Stimulated activated naive CD8-positive, alpha-beta T cell treated with anti-CD3 and anti-CD28 coated beads, Interleukin-15, Interleukin-2, amounts not matched to agents 100 U/mL and 50 U/mL, for 24 hours (primary cell): ENCODE measurements around the gene CYFIP1.

Experiments
- ATAC-seq: fragments of 150-1000 bp; cut with Tn5 transposase; one replicate; pipeline ENCODE4 v1.10.0; 2021
- DNase-seq: peaks from one replicate; pipeline ENCODE4 v3.0.0; 2021

Gene CYFIP1

DNA sequence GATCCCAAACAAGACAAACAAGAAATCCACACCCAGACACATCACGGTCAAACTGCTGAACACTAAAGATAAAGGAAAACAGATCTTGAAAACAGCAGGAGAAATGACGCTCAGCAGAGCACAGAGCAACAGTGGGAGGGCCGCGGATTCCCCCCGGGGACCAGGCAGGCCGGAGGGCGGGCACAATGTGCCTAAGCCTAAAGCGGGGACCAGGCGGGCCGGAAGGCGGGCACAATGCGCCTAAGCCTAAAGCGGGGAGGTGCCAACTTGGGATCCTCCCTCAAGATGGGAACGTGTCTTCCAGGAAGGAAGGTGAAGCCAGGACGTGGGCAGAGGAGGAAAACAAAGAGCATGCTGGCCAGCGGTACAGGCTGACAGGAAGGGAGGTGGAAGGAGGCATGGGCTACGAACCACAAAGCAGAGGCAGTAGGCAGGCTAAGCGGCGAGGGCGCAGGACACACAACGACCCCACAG lies 31.1 kb downstream of the CYFIP1 start:
- peak; percentile 56 for DNase-seq
- ATAC-seq, result peak; percentile 84

DNA sequence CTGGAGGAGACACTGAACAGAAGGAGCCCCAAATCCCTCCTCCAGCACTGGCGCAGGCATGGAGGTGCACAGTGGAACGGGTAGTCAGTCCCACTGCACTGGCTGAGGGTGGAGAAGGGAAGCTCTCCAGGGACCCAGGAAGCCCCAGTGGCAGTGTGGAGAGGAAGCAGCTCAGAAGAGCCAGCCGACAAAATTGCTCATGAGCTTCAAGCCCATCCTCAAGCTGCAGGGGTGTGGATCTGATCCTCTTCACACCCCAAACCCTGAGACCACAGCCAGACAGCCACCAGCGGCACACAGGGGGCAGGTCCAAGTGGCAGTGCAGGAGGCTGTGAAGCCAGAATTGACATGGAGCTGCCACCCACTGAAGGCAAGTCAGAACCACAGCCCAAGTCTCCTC lies 32.1 kb downstream of the CYFIP1 start:
- no peak for ATAC-seq
- DNase-seq, result no peak

DNA sequence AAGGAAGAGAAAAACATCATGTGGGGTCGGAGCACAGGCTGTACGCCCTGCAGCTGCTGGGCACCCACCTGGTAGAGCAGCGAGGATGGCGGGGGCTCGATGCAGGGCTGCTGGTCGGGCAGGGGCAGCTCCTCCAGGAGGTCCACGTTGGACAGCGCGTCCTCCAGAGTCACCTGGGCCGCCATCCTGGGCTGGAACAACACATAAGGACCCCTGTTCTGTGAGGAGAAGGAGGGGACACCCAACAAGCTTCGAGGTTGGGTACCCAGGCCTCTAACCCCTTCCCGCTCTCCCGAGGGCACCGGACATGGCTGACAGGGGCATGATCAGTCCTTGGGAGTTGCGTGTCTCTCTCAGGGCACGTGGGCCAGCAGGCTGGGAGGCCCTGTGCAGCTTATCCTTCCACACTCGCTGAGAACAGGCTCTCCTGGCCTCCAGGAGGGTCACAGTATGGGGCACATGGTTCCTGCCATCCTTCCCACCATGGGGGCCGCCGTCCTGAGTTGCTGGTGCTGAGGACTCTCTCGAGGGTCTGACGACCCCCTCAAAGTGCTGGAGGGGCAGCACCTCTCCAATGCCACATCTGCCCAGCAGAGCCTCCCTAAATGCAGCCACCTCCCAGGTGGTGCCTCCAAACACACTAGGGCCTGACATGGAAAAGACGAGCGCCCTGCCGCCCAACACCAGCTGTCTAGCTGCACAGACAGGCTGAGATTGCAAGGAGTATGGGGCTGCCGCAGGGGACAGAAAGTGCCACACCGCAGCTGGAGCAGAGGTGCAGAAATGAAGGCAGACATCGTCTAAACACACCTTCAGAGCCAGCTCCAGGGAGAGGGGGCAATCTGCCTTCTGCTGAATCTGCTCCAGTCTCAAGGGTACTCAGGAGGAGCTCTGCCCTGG lies 32.8 kb downstream of the CYFIP1 start:
- ATAC-seq, result no peak
- DNase-seq, result no peak

DNA sequence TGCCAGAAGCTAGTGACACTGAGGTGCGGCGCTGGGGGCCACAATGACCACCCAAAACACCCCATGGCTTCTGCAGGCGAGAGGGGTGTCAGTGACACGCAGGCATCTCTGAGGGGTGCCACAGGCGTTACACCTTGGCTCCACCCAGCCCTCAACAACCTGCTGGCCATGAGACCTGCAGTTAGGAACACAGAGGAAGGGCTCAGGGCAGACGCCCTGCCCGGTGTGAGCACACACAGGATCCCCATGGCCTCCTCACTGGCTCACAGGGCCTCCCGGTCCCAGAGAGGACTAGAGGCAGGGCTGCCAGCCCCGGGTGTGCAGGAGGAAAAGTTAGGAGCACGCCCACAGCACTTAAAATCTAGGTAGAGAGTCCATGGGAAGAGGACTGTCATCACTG lies 35.1 kb downstream of the CYFIP1 start:
- DNase-seq (no peak), ATAC-seq (no peak)

DNA sequence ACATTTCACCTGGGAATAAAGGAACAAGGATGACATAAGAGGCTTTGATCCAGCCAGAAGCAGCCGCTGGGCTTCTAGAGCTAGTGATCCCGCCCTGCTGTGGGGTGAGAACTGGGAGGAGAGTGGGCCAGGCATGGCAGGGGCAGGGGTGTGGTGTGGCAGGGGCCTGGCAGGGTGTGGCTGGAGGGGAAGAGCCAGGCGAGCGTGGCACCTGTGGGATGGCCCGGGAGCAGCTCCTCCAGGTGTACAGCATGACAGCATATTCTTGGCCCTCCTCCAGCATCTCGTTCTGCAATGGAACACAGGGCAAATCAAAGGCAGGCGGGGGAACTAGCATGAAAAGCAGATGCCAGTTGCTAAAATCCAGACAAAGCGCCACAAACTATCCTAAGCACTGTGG lies 35.5 kb downstream of the CYFIP1 start:
- ATAC-seq, result no peak
- DNase-seq, result no peak

DNA sequence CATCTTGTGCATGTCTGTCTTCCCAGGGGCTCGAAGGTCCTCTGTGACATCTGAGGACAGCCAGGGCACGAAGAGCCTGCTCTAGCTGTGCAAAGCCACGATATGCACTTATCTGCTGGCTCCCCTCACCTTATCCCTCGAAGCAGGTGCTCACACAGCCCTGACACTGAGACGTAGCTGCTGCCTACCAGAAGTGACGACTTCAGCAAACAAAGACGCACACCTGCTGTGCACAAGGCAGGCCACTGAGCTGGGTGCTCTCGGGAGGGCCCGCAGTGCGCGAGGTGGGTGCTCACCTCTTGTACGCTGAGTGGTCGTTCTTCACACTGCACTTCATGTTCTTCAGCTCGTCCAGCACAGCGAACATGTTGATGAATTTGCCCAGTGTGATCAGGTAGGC lies 37.3 kb downstream of the CYFIP1 start:
- ATAC-seq, result no peak
- no peak for DNase-seq

DNA sequence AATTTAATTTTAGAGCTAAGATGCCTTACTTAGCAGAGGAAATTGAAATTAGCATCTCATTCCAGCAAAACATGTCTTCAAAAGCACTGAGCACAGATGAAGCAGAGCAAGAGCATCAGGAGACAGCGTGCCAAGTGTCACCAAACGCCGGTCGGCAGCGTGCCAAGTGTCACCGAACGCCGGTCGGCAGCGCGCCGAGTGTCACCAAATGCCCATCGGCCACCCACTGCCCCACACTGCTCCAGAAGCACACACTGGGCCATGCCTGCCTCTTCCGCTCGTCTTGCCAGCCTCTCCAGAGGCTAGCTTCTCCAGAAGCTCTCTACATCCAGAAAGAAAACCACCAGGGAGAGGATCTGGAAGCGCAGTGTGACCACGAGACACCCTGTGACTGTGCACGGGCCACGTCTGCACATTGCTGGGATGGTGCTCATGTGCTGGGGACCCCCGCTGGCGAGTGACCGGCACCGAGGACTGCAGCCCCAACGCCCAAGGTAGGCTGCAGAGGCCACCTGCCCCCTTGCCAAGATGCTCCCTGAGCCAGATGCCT lies 37.8 kb downstream of the CYFIP1 start:
- ATAC-seq, result no peak
- DNase-seq, result no peak

DNA sequence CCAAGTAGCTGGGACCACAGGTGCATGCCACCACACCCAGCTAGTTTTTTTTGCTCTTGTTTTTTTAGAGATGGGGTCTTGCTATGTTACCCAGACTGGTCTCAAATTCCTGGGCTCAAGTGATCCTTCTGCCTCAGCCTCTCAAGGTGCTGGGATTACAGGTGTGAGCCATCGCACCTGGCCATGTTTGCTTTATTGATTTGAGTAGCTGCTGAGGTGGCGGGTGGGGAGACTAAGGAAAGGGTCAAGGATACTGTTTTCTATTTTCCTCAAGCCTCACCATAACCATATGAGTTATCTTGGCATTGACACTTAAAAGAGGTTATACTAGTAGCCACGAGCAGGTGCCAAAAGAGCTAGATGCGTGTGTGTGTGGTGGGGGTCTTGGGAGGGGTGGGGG lies 39.0 kb downstream of the CYFIP1 start:
- DNase-seq (no peak), ATAC-seq (no peak)

DNA sequence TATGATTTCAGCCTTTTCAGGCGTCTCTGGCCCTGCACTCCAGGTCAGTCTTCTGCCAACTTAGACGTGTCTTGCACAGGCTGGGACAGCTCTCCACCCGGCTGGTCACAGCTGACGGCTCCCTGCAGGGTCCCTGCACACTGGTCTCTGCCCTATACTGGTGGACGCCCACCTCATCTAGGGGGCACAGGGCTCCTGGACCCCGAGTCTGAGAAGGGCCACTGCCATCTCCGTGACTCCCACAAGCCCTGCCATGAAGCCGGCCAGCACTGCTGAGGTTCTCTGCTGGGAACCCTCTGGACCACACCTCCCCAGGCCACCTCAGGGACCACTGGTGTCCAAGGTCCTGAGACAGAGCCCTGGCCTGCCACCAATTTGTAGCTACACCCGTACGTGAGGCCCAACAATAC lies 40.5 kb downstream of the CYFIP1 start:
- DNase-seq (no peak), ATAC-seq (no peak)

DNA sequence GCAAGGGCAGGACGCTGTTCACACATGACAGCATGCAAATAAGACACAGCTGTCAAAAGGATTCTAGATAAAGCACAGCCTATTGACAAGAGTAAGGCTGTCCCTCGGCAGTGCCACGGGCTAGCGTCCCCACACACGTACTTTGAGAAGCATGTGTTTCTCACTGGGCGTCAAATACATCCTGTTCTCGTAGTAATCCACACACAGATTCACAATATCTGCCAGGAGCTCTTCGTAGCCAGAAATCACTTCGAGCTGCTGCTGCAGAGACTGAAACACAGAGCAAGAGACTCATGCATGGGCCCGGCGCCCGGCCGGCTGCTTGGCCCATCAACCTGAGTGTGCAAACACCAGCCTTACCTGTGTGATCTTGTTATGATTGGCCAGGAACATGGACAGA lies 41.1 kb downstream of the CYFIP1 start:
- no peak for ATAC-seq
- DNase-seq, result no peak

DNA sequence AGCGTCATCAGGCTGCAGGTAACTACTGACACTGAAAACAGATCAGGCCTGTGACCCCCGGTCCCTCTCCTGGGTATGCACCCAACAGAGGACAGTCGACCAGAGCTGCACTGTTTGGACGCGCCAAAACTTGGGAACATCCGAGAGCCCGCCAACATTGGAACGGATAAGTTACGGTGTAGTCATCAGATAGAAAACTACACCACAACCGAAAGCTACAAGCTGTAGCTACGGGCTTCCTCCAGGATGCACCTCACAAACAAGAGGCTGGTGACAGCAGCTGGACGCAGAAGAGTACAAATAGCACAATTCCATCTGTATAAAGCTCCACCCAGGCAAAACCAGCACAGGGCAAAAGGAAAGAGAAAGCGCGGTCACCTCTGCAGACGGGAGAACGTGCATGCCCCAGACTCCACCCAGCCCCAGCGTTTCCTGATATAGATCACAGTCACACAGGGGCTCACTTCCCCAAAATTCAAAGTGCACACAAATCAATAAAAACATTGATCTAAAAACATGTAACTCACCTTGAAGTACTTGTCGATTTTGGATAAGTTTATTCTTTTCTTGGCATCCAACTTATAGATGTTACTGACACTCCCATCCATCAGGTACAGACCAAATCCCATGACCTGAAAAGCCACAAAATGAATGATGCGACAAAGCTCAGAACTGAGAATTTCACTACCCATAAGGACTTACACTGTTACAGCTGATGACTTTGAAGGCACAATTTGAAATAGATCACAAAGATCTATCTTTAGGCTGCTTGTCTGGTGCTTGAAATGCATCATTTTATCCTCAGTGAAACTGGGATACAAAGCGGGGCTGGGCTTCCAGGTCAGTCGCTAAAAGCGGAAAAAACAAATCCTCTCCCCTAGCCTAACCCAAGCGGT lies 43.3 kb downstream of the CYFIP1 start:
- no peak for DNase-seq
- no peak for ATAC-seq

DNA sequence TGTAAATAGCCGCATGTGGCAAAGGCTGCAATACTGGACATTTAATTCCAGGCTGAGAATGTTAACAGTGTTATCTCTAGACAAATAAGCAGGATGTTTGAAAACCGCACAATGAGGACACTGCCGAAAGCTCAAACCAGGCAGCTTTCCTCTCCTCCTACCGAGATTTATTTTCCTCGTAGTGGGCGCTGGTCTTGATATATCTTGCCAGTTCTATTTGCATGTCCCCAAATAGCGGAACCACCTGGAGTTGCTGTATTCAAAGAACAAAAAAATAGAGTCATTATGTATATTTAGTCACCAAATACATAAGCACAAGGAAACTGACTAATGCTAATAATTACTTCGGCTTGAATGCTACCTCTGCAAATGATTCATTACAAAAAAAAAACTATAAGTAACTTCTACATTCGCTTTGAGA lies 46.5 kb downstream of the CYFIP1 start:
- ATAC-seq, result no peak
- DNase-seq, result no peak

DNA sequence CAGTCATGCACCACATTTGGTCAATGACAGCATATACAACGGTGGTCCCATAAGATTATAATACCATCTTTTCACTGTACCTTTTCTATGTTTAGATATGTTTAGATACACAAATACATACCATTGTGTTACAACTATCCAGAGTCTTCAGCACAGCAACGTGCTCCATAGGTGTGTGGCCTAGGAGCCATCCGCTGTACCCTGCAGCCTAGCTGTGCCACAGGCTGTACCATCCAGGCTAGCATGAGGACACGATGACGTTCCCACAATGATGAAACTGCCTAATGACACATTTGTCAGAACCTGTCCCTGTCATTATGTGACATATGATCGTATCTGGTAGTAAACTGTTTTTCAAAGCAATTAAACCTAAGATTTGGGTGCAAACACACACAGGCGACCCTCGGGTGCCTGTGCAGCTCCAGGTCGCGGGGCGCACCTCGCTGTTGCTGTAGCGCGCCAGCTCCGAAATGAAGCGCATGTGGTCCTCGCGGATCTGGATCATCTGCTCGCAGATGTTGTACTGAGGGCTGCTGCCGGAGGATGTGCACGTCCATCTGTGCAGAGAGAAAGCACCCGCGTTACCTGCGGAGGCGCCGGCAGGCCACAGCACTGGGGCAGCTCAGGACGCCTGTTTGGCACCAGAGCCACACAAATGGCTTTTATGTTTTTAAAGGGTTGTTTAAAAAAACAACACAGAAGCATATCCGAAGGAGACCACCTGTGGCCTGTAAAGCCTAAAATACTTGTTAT lies 48.2 kb downstream of the CYFIP1 start:
- no peak for DNase-seq
- ATAC-seq, result no peak

DNA sequence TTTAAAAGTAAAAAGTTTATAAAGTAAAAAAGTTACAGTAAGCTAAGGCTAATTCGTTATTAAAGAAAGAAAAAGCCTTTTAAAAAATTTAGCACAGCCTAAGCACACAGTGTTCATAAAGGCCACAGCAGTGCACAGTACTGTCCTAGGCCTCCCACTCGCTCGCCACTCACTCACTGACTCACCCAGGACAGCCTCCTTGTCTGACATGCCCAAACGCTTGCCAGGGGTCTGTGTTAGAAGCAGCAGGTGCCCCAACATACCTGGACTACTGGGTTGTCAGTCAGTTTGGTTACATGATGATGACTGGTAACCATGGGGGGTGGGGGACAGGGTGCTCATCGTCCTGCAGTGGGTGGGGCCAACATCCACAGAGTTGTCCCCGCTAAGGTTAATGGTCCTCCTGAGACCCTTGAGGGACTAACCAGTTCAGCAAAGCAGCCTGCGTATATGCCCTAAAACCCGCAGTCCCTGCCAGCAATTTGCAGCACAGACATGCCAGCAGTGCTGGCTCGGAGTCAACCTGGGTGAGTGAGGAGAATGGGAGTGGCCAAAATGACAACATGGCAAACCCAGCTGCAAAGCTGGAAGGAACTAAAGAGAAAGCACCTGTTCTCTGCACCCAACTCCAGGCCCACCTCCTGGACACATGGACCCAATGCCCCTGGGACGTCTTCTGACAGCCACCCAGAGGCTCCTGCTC lies 49.2 kb downstream of the CYFIP1 start:
- no peak for DNase-seq
- ATAC-seq, result peak; percentile 32

DNA sequence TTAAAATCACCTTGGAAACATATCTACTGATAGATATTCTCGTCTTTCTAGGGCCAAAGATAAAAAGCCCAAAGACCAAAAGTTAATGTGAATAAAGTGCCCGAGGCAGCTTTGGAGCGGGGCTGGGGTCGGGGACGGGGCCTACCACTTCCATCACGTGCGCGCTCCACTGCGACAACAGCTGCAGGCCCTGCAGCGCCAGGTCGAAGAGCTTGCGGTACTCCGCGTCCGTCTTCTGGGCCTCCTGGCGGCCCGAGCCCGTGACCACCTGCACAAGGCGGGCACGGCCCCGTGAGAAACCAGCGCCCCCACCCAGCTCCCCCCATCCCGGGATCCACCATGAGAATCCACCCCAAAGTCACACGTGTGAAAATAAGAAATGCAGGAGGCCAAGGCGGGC lies 52.4 kb downstream of the CYFIP1 start:
- DNase-seq (no peak), ATAC-seq (no peak)

DNA sequence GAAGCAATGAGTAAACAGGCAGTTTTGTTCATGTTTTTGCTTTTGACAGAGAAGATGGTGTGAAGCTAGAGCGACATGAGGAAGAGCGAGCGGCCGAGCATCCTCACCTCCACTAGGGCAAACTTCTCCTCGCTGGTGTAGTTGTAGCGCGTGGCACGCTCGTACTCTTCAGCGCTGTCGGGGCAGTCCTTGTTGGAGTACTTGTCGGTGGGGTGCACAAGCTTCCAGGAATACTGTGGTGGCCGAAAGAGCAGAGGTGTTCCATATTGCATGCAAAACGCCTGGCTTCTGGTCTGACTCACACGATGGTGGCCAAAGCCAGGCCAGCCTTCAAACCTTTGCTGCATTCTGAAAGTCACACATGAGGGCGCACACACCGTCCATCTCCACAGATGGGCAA lies 54.3 kb downstream of the CYFIP1 start:
- ATAC-seq, result no peak
- no peak for DNase-seq

DNA sequence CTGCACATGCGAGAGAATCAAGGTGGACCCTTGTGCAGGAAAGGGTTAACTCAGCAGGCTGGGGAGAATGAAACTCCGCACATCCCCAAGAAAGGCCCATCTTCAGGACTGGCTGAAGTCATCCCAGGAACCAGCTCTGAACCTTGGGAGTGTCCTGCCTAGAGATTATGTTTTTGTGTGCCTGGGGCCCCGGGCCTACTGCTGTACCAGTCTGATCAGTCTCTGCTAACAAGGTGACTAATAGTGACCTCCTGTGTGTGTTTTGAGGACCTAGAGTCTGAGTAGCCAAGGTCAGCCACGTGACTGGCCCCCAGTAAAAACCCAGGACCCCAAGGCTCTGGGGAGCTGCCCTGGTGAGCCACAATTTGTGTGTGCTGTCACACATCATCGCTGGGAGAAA lies 58.2 kb downstream of the CYFIP1 start:
- no peak for ATAC-seq
- no peak for DNase-seq

DNA sequence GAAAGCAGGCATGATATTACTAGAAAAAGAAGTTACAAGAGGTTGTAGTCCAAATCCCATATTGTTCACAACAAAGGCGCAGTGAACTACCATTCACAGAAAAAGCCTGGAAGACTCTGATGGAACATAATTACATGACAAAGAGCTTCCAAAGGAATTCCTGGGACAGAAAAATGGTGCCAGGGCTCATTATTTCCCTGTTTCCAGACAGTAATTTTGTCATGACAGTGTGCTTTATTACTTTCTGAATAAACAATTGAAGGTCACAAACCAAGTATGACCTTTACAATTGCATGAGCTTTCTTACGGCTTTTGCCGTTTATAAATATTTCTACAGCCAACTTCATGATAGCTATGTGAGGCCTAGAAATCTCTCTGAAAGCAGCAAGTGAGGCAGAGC lies 61.0 kb downstream of the CYFIP1 start:
- DNase-seq (no peak), ATAC-seq (no peak)

DNA sequence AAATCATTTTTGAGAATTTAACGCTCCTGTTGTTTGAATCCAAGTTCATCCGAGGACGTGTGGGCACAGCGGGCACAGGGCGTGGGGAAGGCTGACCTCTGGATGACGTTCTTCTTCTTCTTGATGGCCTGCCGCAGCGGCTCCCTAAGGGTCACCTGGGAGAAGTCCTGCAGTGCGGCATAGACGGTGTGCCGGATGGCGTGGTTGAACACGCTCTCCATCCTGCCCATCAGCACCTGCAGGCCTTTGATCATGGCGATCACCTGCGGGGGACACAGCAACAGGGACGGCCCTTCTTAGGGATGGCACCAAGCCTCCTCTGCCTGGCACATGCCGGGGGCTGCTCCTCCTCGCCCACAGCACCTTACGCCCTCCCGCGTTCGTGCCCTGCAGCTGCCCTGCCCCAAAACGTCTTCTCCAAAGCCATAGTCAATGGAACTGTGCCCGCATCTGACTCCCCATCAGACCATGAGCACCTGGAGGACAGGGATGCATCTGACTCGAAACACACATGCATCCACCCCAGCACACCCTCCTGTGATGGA lies 61.5 kb downstream of the CYFIP1 start:
- ATAC-seq, result no peak
- DNase-seq, result no peak

DNA sequence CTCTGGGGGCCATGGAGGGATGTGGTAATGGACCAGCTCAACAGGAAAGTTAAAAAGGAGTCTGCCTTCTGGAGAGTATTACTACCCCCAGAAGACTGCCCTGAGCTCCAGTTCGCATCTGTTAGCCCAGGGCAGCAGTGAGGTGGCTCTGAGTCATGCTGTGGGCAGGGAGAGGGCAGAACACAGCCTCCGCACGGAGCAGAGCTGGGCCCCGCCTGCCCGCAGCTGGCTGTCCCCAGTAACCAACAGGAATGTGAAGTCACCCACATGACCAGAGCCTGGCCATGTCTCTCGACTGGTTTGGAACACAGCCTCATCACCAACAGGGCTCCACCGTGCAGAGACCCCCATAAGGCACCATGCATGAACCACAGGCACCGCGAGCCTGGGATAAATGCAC lies 62.1 kb downstream of the CYFIP1 start:
- ATAC-seq, result no peak

DNA sequence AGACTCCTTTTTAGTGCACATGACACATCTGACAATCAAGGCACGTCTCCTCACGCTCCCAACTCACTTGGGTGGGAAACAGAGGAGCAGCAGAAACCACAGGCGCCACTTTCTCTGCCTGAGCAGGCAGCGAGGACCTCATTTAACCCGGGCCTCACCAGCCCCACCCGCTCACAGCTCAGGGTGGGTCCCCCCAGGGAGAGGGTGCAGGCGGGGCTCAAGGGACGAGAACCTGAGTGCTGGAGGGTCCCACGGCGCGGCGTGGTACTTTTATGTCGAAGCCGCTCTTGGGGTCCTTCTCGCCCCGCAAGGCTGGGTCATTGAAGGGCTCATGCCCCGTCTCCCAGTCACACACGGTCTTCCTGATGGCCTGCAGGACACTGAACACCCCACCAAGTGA lies 62.6 kb downstream of the CYFIP1 start:
- ATAC-seq (no peak), DNase-seq (no peak)

More for the DNA sequence above, 62.1 kb downstream of the CYFIP1 start:
- no peak for DNase-seq
